Activated T-cell treated with anti-CD3 and anti-CD28 coated beads, Interleukin-2, amount 50 U/mL, for 72 hours (primary cell): ENCODE measurements around the gene ZBED3. TPM values are rescaled to one million over a fixed set of nuclear protein-coding genes. Genes with fewer than 3 reads are reported as not detected.
"Not testable (repeated sequence)": the region's sequence is repeated elsewhere in the genome, so short reads cannot be mapped to it uniquely, and the experiment has no call there.

Source experiments
- ATAC-seq, 2 donors: fragments of 150-1000 bp; cut with Tn5 transposase; replicated peaks in 1 of 2; 2 replicates each; pipeline ENCODE4 v1.10.0; 2021; ENCODE audit warnings: moderate library complexity in 2 of 2, mild to moderate bottlenecking in 1 of 2
- DNase-seq, 2 donors: peaks; one replicate each; pipeline ENCODE4 v3.0.0; 2021 to 2022; ENCODE audit warnings: mixed read lengths in 1 of 2
- H3K27ac Mint-ChIP-seq: one replicate; pipeline ENCODE4 v1.8.0; 2022; ENCODE audit warnings: mild to moderate bottlenecking, moderate library complexity, mixed read lengths
- H3K27me3 Mint-ChIP-seq: one replicate; pipeline ENCODE4 v1.8.0; 2022; ENCODE audit warnings: low read depth, mixed read lengths
- H3K36me3 Mint-ChIP-seq, 2 donors: one replicate each; pipeline ENCODE4 v1.8.0; 2022; ENCODE audit warnings: mixed read lengths in 2 of 2, mild to moderate bottlenecking in 1 of 2; ENCODE audit not compliant: insufficient read depth in 2 of 2
- H3K4me1 Mint-ChIP-seq: one replicate; pipeline ENCODE4 v1.8.0; 2022; ENCODE audit warnings: low read depth, mixed read lengths
- H3K4me3 Mint-ChIP-seq, 2 donors: one replicate each; pipeline ENCODE4 v1.8.0; 2022; ENCODE audit warnings: mild to moderate bottlenecking in 2 of 2, mixed read lengths in 2 of 2, moderate library complexity in 2 of 2
- H3K9me3 Mint-ChIP-seq, 2 donors: one replicate each; pipeline ENCODE4 v1.8.0; 2022; ENCODE audit warnings: mixed read lengths in 2 of 2
- total RNA-seq, 2 donors: library from RNA; stranded (reverse); gene quantifications; one replicate each; pipeline ENCODE4 v1.2.3, GENCODE V29; 2022

ZBED3 gene
- total RNA-seq, 2 donors from 2014 or later, result 8.7 to 11.4 TPM

GRCh38 chr5:77101298-77101697, 14.2 kb upstream of the ZBED3 start:
- Mint-ChIP-seq H3K36me3 (peaks cover 0 to 1% of the 10 kb centered on the region in 2 donors), H3K4me3 (no peak overlapping the region), H3K4me1 (peaks cover 18% of the 10 kb centered on the region), H3K27ac (no peak overlapping the region), H3K27me3 (no peaks in the 10 kb centered on the region), H3K9me3 (no peaks in the 10 kb centered on the region)
- DNase-seq, result no peak
- ATAC-seq, result peak; percentile 51 to 56

GRCh38 chr5:77095189-77095588, 8.1 kb upstream of the ZBED3 start:
- Mint-ChIP-seq H3K4me1 (no peaks in the 10 kb centered on the region), H3K27ac (no peak overlapping the region), H3K36me3 (no peaks in the 10 kb centered on the region), H3K9me3 (no peaks in the 10 kb centered on the region), H3K27me3 (no peaks in the 10 kb centered on the region), H3K4me3 (no peak overlapping the region)
- DNase-seq (no peak), ATAC-seq (no peak)

GRCh38 chr5:77087484-77088261, 588 bp upstream of the ZBED3 start:
- peak overlapping the region; percentile 68 for H3K27ac Mint-ChIP-seq
- H3K27me3 Mint-ChIP-seq, result peaks cover 5% of the 10 kb centered on the region
- peak; percentile 56 to 59 for ATAC-seq
- no peaks in the 10 kb centered on the region for H3K9me3 Mint-ChIP-seq
- H3K4me3 Mint-ChIP-seq, result peak overlapping the region; percentile 78 to 85
- H3K4me1 Mint-ChIP-seq, result peaks cover 20% of the 10 kb centered on the region
- DNase-seq, result peak in 1 of 2 donors; percentile 4
- H3K36me3 Mint-ChIP-seq, result peaks cover 0 to 2% of the 10 kb centered on the region in 2 donors

- peak overlapping the region; percentile 52 for H3K27ac Mint-ChIP-seq
- peaks cover 5% of the 10 kb centered on the region for H3K27me3 Mint-ChIP-seq
- no peaks in the 10 kb centered on the region for H3K9me3 Mint-ChIP-seq
- DNase-seq (no peak), ATAC-seq (no peak)
- peaks cover 0 to 6% of the 10 kb centered on the region in 2 donors for H3K36me3 Mint-ChIP-seq
- H3K4me3 Mint-ChIP-seq, result peak overlapping the region; percentile 78 to 85
- H3K4me1 Mint-ChIP-seq, result peaks cover 20% of the 10 kb centered on the region
Measured at GRCh38 chr5:77086368-77086688, 757 bp downstream of the ZBED3 start.

GRCh38 chr5:77083088-77083487, 4.0 kb downstream of the ZBED3 start:
- no peak for ATAC-seq
- no peak overlapping the region for H3K4me3 Mint-ChIP-seq
- H3K4me1 Mint-ChIP-seq, result peaks cover 15% of the 10 kb centered on the region

GRCh38 chr5:77082280-77082679, 4.8 kb downstream of the ZBED3 start:
- no peaks in the 10 kb centered on the region for H3K27me3 Mint-ChIP-seq
- no peak overlapping the region for H3K4me3 Mint-ChIP-seq
- peaks cover 11% of the 10 kb centered on the region for H3K4me1 Mint-ChIP-seq
- H3K36me3 Mint-ChIP-seq, result peaks cover 0 to 9% of the 10 kb centered on the region in 2 donors
- ATAC-seq (no peak), DNase-seq (no peak)
- H3K9me3 Mint-ChIP-seq, result no peaks in the 10 kb centered on the region
- no peak overlapping the region for H3K27ac Mint-ChIP-seq

More at GRCh38 chr5:77083088-77083487, 4.0 kb downstream of the ZBED3 start:
- no peaks in the 10 kb centered on the region for H3K27me3 Mint-ChIP-seq
- H3K9me3 Mint-ChIP-seq, result no peaks in the 10 kb centered on the region
- H3K36me3 Mint-ChIP-seq, result peaks cover 0 to 9% of the 10 kb centered on the region in 2 donors
- H3K27ac Mint-ChIP-seq, result no peak overlapping the region
- no peak for DNase-seq

- Mint-ChIP-seq H3K4me3 (no peak overlapping the region), H3K27ac (no peak overlapping the region), H3K27me3 (no peaks in the 10 kb centered on the region), H3K36me3 (peaks cover 0 to 13% of the 10 kb centered on the region in 2 donors), H3K4me1 (peaks cover 12% of the 10 kb centered on the region), H3K9me3 (no peaks in the 10 kb centered on the region)
- ATAC-seq (no peak), DNase-seq (no peak)
Measured at GRCh38 chr5:77080905-77081304, 6.2 kb downstream of the ZBED3 start.

- H3K4me3 Mint-ChIP-seq, H3K27ac Mint-ChIP-seq, H3K27me3 Mint-ChIP-seq, H3K9me3 Mint-ChIP-seq, ATAC-seq, DNase-seq: not testable (repeated sequence)
- Mint-ChIP-seq H3K36me3 (peaks cover 0 to 13% of the 10 kb centered on the region in 2 donors), H3K4me1 (peaks cover 12% of the 10 kb centered on the region)
Measured at GRCh38 chr5:77080479-77080878, 6.6 kb downstream of the ZBED3 start.

GRCh38 chr5:77077829-77078176, 9.3 kb downstream of the ZBED3 start:
- Mint-ChIP-seq H3K27ac (no peak overlapping the region), H3K36me3 (peaks cover 2 to 13% of the 10 kb centered on the region in 2 donors)

GRCh38 chr5:77076961-77077828, 9.9 kb downstream of the ZBED3 start:
- Mint-ChIP-seq H3K36me3 (peaks cover 2 to 9% of the 10 kb centered on the region in 2 donors), H3K27ac (no peak overlapping the region), H3K4me3 (peak overlapping the region; percentile 43 to 62), H3K9me3 (no peaks in the 10 kb centered on the region), H3K4me1 (peaks cover 4% of the 10 kb centered on the region), H3K27me3 (no peaks in the 10 kb centered on the region)
- DNase-seq (peak; percentile 53 to 85), ATAC-seq (peak; percentile 86 to 94)

More at GRCh38 chr5:77077829-77078176, 9.3 kb downstream of the ZBED3 start:
- ATAC-seq, result no peak
- DNase-seq, result no peak
- peak overlapping the region; percentile 32 to 62 for H3K4me3 Mint-ChIP-seq
- H3K27me3 Mint-ChIP-seq, result no peaks in the 10 kb centered on the region
- peaks cover 4% of the 10 kb centered on the region for H3K4me1 Mint-ChIP-seq
- no peaks in the 10 kb centered on the region for H3K9me3 Mint-ChIP-seq

- DNase-seq (no peak), ATAC-seq (no peak)
- no peak overlapping the region for H3K4me3 Mint-ChIP-seq
- H3K27ac Mint-ChIP-seq, result no peak overlapping the region
- no peaks in the 10 kb centered on the region for H3K27me3 Mint-ChIP-seq
- peaks cover 5 to 6% of the 10 kb centered on the region in 2 donors for H3K36me3 Mint-ChIP-seq
- H3K4me1 Mint-ChIP-seq, result peaks cover 4% of the 10 kb centered on the region
- no peaks in the 10 kb centered on the region for H3K9me3 Mint-ChIP-seq
Measured at GRCh38 chr5:77074745-77075144, 12.3 kb downstream of the ZBED3 start.

- DNase-seq, result no peak
- Mint-ChIP-seq H3K9me3 (no peaks in the 10 kb centered on the region), H3K27me3 (no peaks in the 10 kb centered on the region), H3K27ac (no peak overlapping the region), H3K4me1 (peaks cover 4% of the 10 kb centered on the region), H3K36me3 (peaks cover 5 to 13% of the 10 kb centered on the region in 2 donors), H3K4me3 (no peak overlapping the region)
- ATAC-seq, result no peak
Measured at GRCh38 chr5:77073667-77074066, 13.4 kb downstream of the ZBED3 start.

GRCh38 chr5:77066823-77067442, 20.2 kb downstream of the ZBED3 start:
- ATAC-seq, result no peak

More at GRCh38 chr5:77066823-77067442, 20.2 kb downstream of the ZBED3 start:
- no peak for DNase-seq
- H3K36me3 Mint-ChIP-seq, result peaks cover 8 to 23% of the 10 kb centered on the region in 2 donors
- no peaks in the 10 kb centered on the region for H3K27me3 Mint-ChIP-seq
- H3K4me1 Mint-ChIP-seq, result peaks cover 5% of the 10 kb centered on the region
- H3K27ac Mint-ChIP-seq, result no peak overlapping the region
- no peaks in the 10 kb centered on the region for H3K9me3 Mint-ChIP-seq
- no peak overlapping the region for H3K4me3 Mint-ChIP-seq
